Hepatocyte (in vitro differentiated cells): ENCODE measurements around the gene RNF111.

ENCODE experiments used
- CTCF ChIP-seq: fragments of 200-600 bp; sonication (generic); IDR thresholded peaks from 2 replicates; pipeline ENCODE4 v1.5.1; 2016; ENCODE audit warnings: antibody characterized with exemption, mild to moderate bottlenecking; ENCODE audit not compliant: poor library complexity
- EZH2 ChIP-seq: fragments of 200-600 bp; sonication (generic); IDR thresholded peaks from 2 replicates; pipeline ENCODE4 v1.6.1; 2016; ENCODE audit warnings: antibody characterized with exemption, mild to moderate bottlenecking, borderline replicate concordance
- EZH2phosphoT487 ChIP-seq: fragments of 200-600 bp; sonication (generic); IDR thresholded peaks from one replicate; pipeline ENCODE4 v1.6.1; 2018; ENCODE audit warnings: antibody characterized with exemption, mild to moderate bottlenecking, low read depth, moderate library complexity; ENCODE audit not compliant: unreplicated experiment, severe bottlenecking

GRCh38 chr15:59138243-59138642, 150.8 kb downstream of the RNF111 start:
- TF ChIP-seq CTCF (peak; percentile 38), EZH2 (no peak), EZH2phosphoT487 (no peak)
